Measurements from ENCODE around the gene PSMD13. TPM values are rescaled to one million over a fixed set of nuclear protein-coding genes. Genes with fewer than 3 reads are reported as not detected.
A peak's percentile ranks its signal among the peaks of the same experiment; 100 is the strongest.

The PSMD13 gene
- total RNA-seq, 1 donor from 2014 or later = 272 TPM

GRCh38 chr11:271319-271715 lies 34.5 kb downstream of the PSMD13 start:
- Mint-ChIP-seq H3K4me3 (no peak overlapping the region), H3K36me3 (ENCODE audit: low read depth) (peaks cover 8% of the 10 kb centered on the region), H3K27ac (no peak overlapping the region), H3K27me3 (peaks cover 15% of the 10 kb centered on the region), H3K9me3 (peaks cover under 1% of the 10 kb centered on the region), H3K4me1 (peaks cover 38% of the 10 kb centered on the region)
- intact Hi-C loops (cut with micrococcal nuclease) = no loop called here
- no peak for DNase-seq

DNA sequence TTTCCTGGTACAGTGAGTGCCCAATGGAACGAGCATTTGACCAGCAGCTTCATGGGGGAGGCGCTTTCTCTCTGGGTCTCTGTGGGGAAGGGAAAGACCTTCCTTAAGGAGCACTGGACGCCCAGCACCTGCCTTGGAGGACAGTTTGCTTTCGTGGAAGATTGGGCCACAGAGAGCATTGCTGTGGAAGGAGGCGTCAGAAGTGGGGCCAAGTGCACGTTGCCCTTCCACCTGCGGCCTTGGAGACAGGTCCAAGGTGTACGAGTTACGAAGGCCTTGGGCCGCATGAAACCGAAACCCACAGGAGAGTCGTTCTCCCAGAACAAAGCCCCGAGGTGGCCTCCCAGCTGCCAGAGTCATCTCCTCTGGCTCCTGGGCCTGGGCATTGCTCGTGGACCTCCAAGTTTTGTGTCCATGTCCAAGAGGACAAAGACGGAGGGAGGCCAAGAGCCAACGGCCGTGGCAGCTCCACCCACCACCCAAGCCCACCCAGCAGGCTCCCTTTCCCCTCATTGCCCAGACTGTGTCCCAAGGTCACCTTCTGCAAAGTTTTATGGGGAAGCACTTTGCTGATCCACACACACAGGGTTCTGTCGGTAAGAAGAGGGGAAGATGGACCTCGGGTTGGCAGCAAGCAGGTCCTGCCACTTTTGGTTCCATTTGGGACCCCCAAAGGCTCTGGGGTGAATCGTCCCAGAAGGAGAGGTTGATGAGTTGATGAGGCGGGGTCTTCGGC lies 35.6 kb downstream of the PSMD13 start:
- no peak for DNase-seq
- Mint-ChIP-seq H3K27me3 (peaks cover 19% of the 10 kb centered on the region), H3K4me3 (no peak overlapping the region), H3K27ac (no peak overlapping the region), H3K4me1 (peaks cover 35% of the 10 kb centered on the region), H3K36me3 (ENCODE audit: low read depth) (peaks cover 12% of the 10 kb centered on the region), H3K9me3 (peaks cover 7% of the 10 kb centered on the region)
- intact Hi-C loops (cut with micrococcal nuclease) = no loop called here

DNA sequence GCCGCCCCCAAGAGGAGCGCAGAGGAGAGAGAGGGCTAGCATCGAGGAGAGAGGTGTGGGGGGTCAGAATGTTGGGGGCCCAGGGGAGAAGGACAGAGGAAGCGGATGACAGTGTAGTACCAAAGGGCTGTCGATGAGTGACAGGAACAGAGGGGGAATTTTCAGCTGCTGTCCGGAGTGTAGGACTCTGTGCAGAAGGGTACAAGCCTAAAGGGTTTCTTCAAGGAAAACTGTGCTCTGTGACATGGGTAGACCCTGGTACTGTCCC lies 36.1 kb downstream of the PSMD13 start:
- Mint-ChIP-seq H3K36me3 (ENCODE audit: low read depth) (peaks cover 15% of the 10 kb centered on the region), H3K27me3 (peaks cover 23% of the 10 kb centered on the region), H3K4me1 (peaks cover 36% of the 10 kb centered on the region), H3K4me3 (no peak overlapping the region), H3K9me3 (peaks cover 7% of the 10 kb centered on the region), H3K27ac (no peak overlapping the region)
- intact Hi-C loops (cut with micrococcal nuclease) = no loop called here
- no peak for DNase-seq

DNA sequence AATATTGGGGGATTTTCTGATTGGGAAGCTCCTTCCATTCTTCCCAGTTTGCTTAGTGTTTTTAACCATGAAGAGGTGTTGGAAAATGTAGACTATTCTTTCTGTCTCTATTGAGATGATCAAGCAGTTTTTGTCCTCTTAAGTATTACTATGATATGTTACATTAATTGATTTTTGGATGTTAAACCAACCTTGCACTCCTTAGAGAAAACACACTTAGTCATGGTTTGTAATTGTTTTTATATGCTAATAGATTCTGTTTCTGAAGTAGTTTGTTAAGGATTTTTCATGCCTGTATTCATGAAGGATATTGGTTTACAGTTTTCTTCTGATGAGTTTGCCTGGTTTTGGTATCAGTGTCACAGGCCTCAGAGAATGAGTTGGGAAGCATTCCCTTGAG lies 39.4 kb downstream of the PSMD13 start:
- Mint-ChIP-seq H3K27me3 (peaks cover 32% of the 10 kb centered on the region), H3K9me3 (peaks cover 7% of the 10 kb centered on the region), H3K4me1 (peaks cover 18% of the 10 kb centered on the region), H3K27ac (no peak overlapping the region), H3K4me3 (no peak overlapping the region), H3K36me3 (ENCODE audit: low read depth) (peaks cover 23% of the 10 kb centered on the region)
- intact Hi-C loops (cut with micrococcal nuclease) = no loop called here
- no peak for DNase-seq

- Mint-ChIP-seq H3K4me3 (peak within 1 kb of the TSS; percentile 87), H3K27ac (peak within 1 kb of the TSS; percentile 84), H3K27me3 (peaks cover 44% of the 10 kb centered on the region), H3K4me1 (peaks cover 31% of the 10 kb centered on the region), H3K9me3 (peaks cover 7% of the 10 kb centered on the region), H3K36me3 (ENCODE audit: low read depth) (peaks cover 36% of the 10 kb centered on the region)
- DNase-seq = no peak
- intact Hi-C loops (cut with micrococcal nuclease) = no loop called here
Observed at GRCh38 chr11:278001-278951, 41.5 kb downstream of the PSMD13 start, which contains the start of gene NLRP6. TSS of gene NLRP6 (plus strand) at chr11:278407. CDS start at chr11:278570, 163 bp downstream.

GRCh38 chr11:279040-279965 lies 42.5 kb downstream of the PSMD13 start:
- intact Hi-C loops (cut with micrococcal nuclease) = no loop called here
- H3K27ac Mint-ChIP-seq = peak overlapping the region; percentile 84
- peak; percentile 79 for DNase-seq
- H3K9me3 Mint-ChIP-seq = peaks cover 7% of the 10 kb centered on the region
- peaks cover 36% of the 10 kb centered on the region for H3K36me3 Mint-ChIP-seq (ENCODE audit: low read depth)
- peak overlapping the region; percentile 87 for H3K4me3 Mint-ChIP-seq
- peaks cover 42% of the 10 kb centered on the region for H3K27me3 Mint-ChIP-seq
- H3K4me1 Mint-ChIP-seq = peaks cover 37% of the 10 kb centered on the region

GRCh38 chr11:279966-280705 lies 43.4 kb downstream of the PSMD13 start:
- H3K27ac Mint-ChIP-seq = peak overlapping the region; percentile 84
- H3K4me1 Mint-ChIP-seq = peaks cover 39% of the 10 kb centered on the region
- peaks cover 7% of the 10 kb centered on the region for H3K9me3 Mint-ChIP-seq
- peak; percentile 87 for DNase-seq
- H3K36me3 Mint-ChIP-seq (ENCODE audit: low read depth) = peaks cover 39% of the 10 kb centered on the region
- intact Hi-C loops (cut with micrococcal nuclease) = no loop called here
- peaks cover 40% of the 10 kb centered on the region for H3K27me3 Mint-ChIP-seq
- H3K4me3 Mint-ChIP-seq = peak overlapping the region; percentile 87

DNA sequence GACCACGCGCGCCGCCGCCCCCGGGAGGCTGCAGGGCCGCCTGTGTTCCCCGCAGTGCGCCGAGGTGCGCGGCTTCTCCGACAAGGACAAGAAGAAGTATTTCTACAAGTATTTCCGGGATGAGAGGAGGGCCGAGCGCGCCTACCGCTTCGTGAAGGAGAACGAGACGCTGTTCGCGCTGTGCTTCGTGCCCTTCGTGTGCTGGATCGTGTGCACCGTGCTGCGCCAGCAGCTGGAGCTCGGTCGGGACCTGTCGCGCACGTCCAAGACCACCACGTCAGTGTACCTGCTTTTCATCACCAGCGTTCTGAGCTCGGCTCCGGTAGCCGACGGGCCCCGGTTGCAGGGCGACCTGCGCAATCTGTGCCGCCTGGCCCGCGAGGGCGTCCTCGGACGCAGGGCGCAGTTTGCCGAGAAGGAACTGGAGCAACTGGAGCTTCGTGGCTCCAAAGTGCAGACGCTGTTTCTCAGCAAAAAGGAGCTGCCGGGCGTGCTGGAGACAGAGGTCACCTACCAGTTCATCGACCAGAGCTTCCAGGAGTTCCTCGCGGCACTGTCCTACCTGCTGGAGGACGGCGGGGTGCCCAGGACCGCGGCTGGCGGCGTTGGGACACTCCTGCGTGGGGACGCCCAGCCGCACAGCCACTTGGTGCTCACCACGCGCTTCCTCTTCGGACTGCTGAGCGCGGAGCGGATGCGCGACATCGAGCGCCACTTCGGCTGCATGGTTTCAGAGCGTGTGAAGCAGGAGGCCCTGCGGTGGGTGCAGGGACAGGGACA lies 44.1 kb downstream of the PSMD13 start:
- DNase-seq = peak; percentile 85
- H3K9me3 Mint-ChIP-seq = peaks cover 7% of the 10 kb centered on the region
- H3K4me1 Mint-ChIP-seq = peaks cover 42% of the 10 kb centered on the region
- H3K4me3 Mint-ChIP-seq = peak overlapping the region; percentile 87
- H3K27ac Mint-ChIP-seq = peak overlapping the region; percentile 78
- H3K36me3 Mint-ChIP-seq (ENCODE audit: low read depth) = peaks cover 41% of the 10 kb centered on the region
- H3K27me3 Mint-ChIP-seq = peaks cover 39% of the 10 kb centered on the region
- intact Hi-C loops (cut with micrococcal nuclease) = no loop called here

DNA sequence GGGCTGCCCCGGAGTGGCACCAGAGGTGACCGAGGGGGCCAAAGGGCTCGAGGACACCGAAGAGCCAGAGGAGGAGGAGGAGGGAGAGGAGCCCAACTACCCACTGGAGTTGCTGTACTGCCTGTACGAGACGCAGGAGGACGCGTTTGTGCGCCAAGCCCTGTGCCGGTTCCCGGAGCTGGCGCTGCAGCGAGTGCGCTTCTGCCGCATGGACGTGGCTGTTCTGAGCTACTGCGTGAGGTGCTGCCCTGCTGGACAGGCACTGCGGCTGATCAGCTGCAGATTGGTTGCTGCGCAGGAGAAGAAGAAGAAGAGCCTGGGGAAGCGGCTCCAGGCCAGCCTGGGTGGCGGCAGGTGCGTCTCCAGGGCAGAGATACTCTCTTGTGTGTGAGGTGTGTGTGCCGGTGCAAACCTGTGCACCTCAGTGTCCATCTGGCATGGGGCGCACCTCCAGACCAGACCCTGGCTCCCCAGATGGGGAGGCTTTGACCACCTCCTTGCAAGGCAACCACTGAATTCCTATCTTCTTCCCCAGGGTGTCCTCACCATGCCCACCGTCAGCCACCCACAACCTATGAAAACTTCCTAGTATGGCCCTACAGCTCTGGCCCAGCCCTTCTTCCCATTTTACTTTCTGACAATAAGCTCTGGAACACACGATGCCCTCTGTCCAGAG lies 44.8 kb downstream of the PSMD13 start:
- Mint-ChIP-seq H3K4me1 (peaks cover 41% of the 10 kb centered on the region), H3K4me3 (peak overlapping the region; percentile 87), H3K27me3 (peaks cover 32% of the 10 kb centered on the region), H3K27ac (peak overlapping the region; percentile 84), H3K36me3 (ENCODE audit: low read depth) (peaks cover 37% of the 10 kb centered on the region), H3K9me3 (peaks cover 4% of the 10 kb centered on the region)
- intact Hi-C loops (cut with micrococcal nuclease) = no loop called here
- no peak for DNase-seq

DNA sequence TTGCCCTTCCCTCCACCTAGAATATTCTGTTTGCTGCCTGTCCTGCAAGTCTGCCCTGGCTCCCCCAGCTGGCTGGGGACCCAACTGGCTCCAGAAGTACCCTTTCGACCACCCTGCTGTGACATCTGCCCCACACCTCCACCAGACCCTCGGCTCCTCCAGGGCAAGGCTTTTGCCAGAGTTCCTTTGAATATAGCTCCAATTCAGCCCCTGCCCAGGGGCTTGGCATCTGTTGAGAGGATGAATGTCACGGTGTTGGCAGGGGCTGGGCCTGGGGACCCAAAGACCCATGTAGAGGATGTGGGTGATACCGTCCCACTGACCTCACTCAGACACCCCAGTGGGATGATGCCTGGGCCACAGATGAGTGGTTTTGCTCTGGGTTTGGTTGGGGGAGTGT lies 45.4 kb downstream of the PSMD13 start:
- H3K36me3 Mint-ChIP-seq (ENCODE audit: low read depth) = peaks cover 34% of the 10 kb centered on the region
- H3K27me3 Mint-ChIP-seq = peaks cover 34% of the 10 kb centered on the region
- intact Hi-C loops (cut with micrococcal nuclease) = no loop called here
- no peak for DNase-seq
- peak overlapping the region; percentile 87 for H3K4me3 Mint-ChIP-seq
- H3K27ac Mint-ChIP-seq = peak overlapping the region; percentile 84
- H3K9me3 Mint-ChIP-seq = no peaks in the 10 kb centered on the region
- H3K4me1 Mint-ChIP-seq = peaks cover 43% of the 10 kb centered on the region

DNA sequence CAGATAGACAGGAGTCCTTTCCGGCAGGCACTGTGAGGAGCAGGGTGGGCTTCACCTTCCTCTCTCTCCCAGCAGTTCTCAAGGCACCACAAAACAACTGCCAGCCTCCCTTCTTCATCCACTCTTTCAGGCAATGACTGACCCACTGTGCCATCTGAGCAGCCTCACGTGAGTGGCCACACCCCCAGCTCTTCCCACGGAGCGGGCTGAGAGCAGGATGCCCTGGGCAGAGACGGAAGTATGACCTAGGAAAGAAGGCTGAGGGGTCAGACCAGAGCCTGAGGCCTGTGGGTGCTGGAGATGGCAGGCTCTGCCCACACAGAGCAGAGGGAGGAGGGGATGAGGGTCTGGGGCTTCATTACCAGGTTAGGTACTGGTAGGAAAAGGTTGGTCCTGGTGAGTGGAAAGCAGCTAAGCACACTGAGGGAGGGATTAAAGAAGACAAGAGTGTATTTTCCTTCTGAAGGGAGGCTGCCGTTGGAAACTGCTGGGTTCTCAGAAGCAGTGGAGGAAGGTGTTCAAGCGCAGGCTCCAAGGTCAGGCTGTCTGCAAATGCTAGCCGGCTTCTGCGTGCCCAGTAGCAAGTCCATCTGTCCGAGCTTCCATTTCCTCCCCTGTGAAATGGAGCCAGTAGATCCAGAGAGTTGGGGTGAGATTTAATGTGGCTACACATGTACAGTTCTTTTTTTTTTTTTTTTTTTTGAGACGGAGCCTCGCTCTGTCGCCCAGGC lies 46.0 kb downstream of the PSMD13 start:
- Mint-ChIP-seq H3K4me3 (peak overlapping the region; percentile 87), H3K27me3 (peaks cover 31% of the 10 kb centered on the region), H3K36me3 (ENCODE audit: low read depth) (peaks cover 32% of the 10 kb centered on the region), H3K27ac (peak overlapping the region; percentile 84), H3K4me1 (peaks cover 43% of the 10 kb centered on the region), H3K9me3 (no peaks in the 10 kb centered on the region)
- intact Hi-C loops (cut with micrococcal nuclease) = no loop called here
- no peak for DNase-seq
